ENCODE results near the gene UNC5CL. TPM values are rescaled to one million over a fixed set of nuclear protein-coding genes. Genes with fewer than 3 reads are reported as not detected.

Gene UNC5CL
- total and polyA plus RNA-seq, 4 donors = 1.6 to 4.0 (median 2.1) TPM

GRCh38 chr6:40986364-40986763, 52.7 kb downstream of the UNC5CL start:
- H3K36me3 ChIP-seq (ENCODE audit: control insufficient read depth in 4 of 4, insufficient read depth in 4 of 4, low read length in 4 of 4) = no peaks in the 10 kb centered on the region
- 40 to 82% methylated on average over 2 of the region's 2 CpGs for WGBS, 2 donors
- H3K9ac ChIP-seq (ENCODE audit: insufficient read depth in 1 of 2, low read length in 2 of 2) = no peak overlapping the region
- no peak overlapping the region for H3K27ac ChIP-seq (ENCODE audit: low read depth in 1 of 2, low read length in 1 of 2)
- no peaks in the 10 kb centered on the region for H3K9me3 ChIP-seq (ENCODE audit: control insufficient read depth in 4 of 4, insufficient read depth in 3 of 4, low read length in 3 of 4)
- DNase-seq (no peak), ATAC-seq (ENCODE audit: insufficient read depth, low FRiP score) (no peak)
- TF ChIP-seq CTCF (IDR thresholded peaks at IDR 0.05; ENCODE audit: control extremely low read depth, extremely low read depth) = no peak
- H3K27me3 ChIP-seq (ENCODE audit: control insufficient read depth in 3 of 3, insufficient read depth in 3 of 3, low read length in 2 of 3) = no peaks in the 10 kb centered on the region
- H3K4me3 ChIP-seq = no peak overlapping the region
- no peaks in the 10 kb centered on the region for H3K4me1 ChIP-seq (ENCODE audit: control insufficient read depth in 5 of 5, insufficient read depth in 5 of 5, low read length in 5 of 5)

- no peak overlapping the region for H3K4me3 ChIP-seq
- DNase-seq (no peak), ATAC-seq (ENCODE audit: insufficient read depth, low FRiP score) (no peak)
- no peak overlapping the region for H3K9ac ChIP-seq (ENCODE audit: insufficient read depth in 1 of 2, low read length in 2 of 2)
- no peaks in the 10 kb centered on the region for H3K36me3 ChIP-seq (ENCODE audit: control insufficient read depth in 4 of 4, insufficient read depth in 4 of 4, low read length in 4 of 4)
- H3K4me1 ChIP-seq (ENCODE audit: control insufficient read depth in 5 of 5, insufficient read depth in 5 of 5, low read length in 5 of 5) = no peaks in the 10 kb centered on the region
- H3K27me3 ChIP-seq (ENCODE audit: control insufficient read depth in 3 of 3, insufficient read depth in 3 of 3, low read length in 2 of 3) = no peaks in the 10 kb centered on the region
- no peak overlapping the region for H3K27ac ChIP-seq (ENCODE audit: low read depth in 1 of 2, low read length in 1 of 2)
- TF ChIP-seq CTCF (IDR thresholded peaks at IDR 0.05; ENCODE audit: control extremely low read depth, extremely low read depth) = no peak
- H3K9me3 ChIP-seq (ENCODE audit: control insufficient read depth in 4 of 4, insufficient read depth in 3 of 4, low read length in 3 of 4) = peaks cover 0 to 4% (median 0%) of the 10 kb centered on the region in 4 donors
Observed at GRCh38 chr6:40983752-40984151, 55.3 kb downstream of the UNC5CL start.

GRCh38 chr6:40982917-40983316, 56.1 kb downstream of the UNC5CL start:
- TF ChIP-seq CTCF (IDR thresholded peaks at IDR 0.05; ENCODE audit: control extremely low read depth, extremely low read depth) = no peak

GRCh38 chr6:40978687-40979289, 60.2 kb downstream of the UNC5CL start:
- H3K36me3 ChIP-seq (ENCODE audit: control insufficient read depth in 4 of 4, insufficient read depth in 4 of 4, low read length in 4 of 4) = no peaks in the 10 kb centered on the region
- no peaks in the 10 kb centered on the region for H3K27me3 ChIP-seq (ENCODE audit: control insufficient read depth in 3 of 3, insufficient read depth in 3 of 3, low read length in 2 of 3)
- 95% methylated on average over 2 of the region's 2 CpGs for WGBS, 2 donors
- H3K9ac ChIP-seq (ENCODE audit: insufficient read depth in 1 of 2, low read length in 2 of 2) = no peak overlapping the region
- H3K4me3 ChIP-seq = no peak overlapping the region
- H3K9me3 ChIP-seq (ENCODE audit: control insufficient read depth in 4 of 4, insufficient read depth in 3 of 4, low read length in 3 of 4) = peaks cover 0 to 5% (median 0%) of the 10 kb centered on the region in 4 donors
- no peak for ATAC-seq (ENCODE audit: insufficient read depth, low FRiP score)
- no peak for TF ChIP-seq CTCF (IDR thresholded peaks at IDR 0.05; ENCODE audit: control extremely low read depth, extremely low read depth)
- DNase-seq = no peak
- no peaks in the 10 kb centered on the region for H3K4me1 ChIP-seq (ENCODE audit: control insufficient read depth in 5 of 5, insufficient read depth in 5 of 5, low read length in 5 of 5)
- H3K27ac ChIP-seq (ENCODE audit: low read depth in 1 of 2, low read length in 1 of 2) = no peak overlapping the region

More at GRCh38 chr6:40982917-40983316, 56.1 kb downstream of the UNC5CL start:
- H3K27me3 ChIP-seq (ENCODE audit: control insufficient read depth in 3 of 3, insufficient read depth in 3 of 3, low read length in 2 of 3) = no peaks in the 10 kb centered on the region
- H3K4me3 ChIP-seq = no peak overlapping the region
- H3K36me3 ChIP-seq (ENCODE audit: control insufficient read depth in 4 of 4, insufficient read depth in 4 of 4, low read length in 4 of 4) = no peaks in the 10 kb centered on the region
- no peak overlapping the region for H3K27ac ChIP-seq (ENCODE audit: low read depth in 1 of 2, low read length in 1 of 2)
- no peak overlapping the region for H3K9ac ChIP-seq (ENCODE audit: insufficient read depth in 1 of 2, low read length in 2 of 2)
- WGBS, 2 donors = 37 to 50% methylated on average over 1 of the region's 1 CpG
- no peak for ATAC-seq (ENCODE audit: insufficient read depth, low FRiP score)
- DNase-seq = no peak
- no peaks in the 10 kb centered on the region for H3K4me1 ChIP-seq (ENCODE audit: control insufficient read depth in 5 of 5, insufficient read depth in 5 of 5, low read length in 5 of 5)
- peaks cover 0 to 5% (median 0%) of the 10 kb centered on the region in 4 donors for H3K9me3 ChIP-seq (ENCODE audit: control insufficient read depth in 4 of 4, insufficient read depth in 3 of 4, low read length in 3 of 4)
